SU-DHL-6 (cell line): ENCODE measurements around the gene HGD.

Experiments
- CTCF ChIP-seq: fragments of 200-600 bp; sonication (generic); IDR thresholded peaks from one replicate; pipeline ENCODE4 v1.5.1; 2017; ENCODE audit warnings: antibody characterized with exemption, mild to moderate bottlenecking, low read length, moderate library complexity; ENCODE audit not compliant: insufficient read depth, poor library complexity, severe bottlenecking
- EZH2phosphoT487 ChIP-seq: fragments of 200-600 bp; sonication (generic), shearing (Covaris generic); conservative IDR thresholded peaks from 2 replicates; pipeline ENCODE4 v1.6.1; 2018; ENCODE audit warnings: mild to moderate bottlenecking, antibody characterized with exemption, low read length, moderate library complexity, mixed read lengths

GRCh38 chr3:120642368-120642948 lies 39.6 kb downstream of the HGD start:
- TF ChIP-seq CTCF (no peak), EZH2phosphoT487 (no peak)
